SU-DHL-6 (cell line): ENCODE data around the gene AKAP11.

Experiments used
- H2AFZ ChIP-seq: fragments of 200-600 bp; sonication (generic); 2 replicates; pipeline ENCODE4 v1.6.1; 2014; ENCODE audit warnings: low read depth, mild to moderate bottlenecking, moderate library complexity, mixed read lengths, antibody characterized with exemption, low read length; ENCODE audit not compliant: severe bottlenecking
- H3F3A ChIP-seq: fragments of 200-600 bp; shearing (Covaris generic); 2 replicates; pipeline ENCODE4 v1.6.0; 2016; ENCODE audit warnings: antibody characterized with exemption, mild to moderate bottlenecking; ENCODE audit not compliant: insufficient read depth
- H3K27ac ChIP-seq: fragments of 200-600 bp; sonication (generic); 2 replicates; pipeline ENCODE4 v1.5.1; 2016; ENCODE audit warnings: low read depth, mild to moderate bottlenecking, low read length, moderate library complexity, mixed read lengths
- H3K27me3 ChIP-seq: fragments of 200-600 bp; sonication (generic), shearing (Covaris generic); 2 replicates; pipeline ENCODE4 v1.6.0; 2014; ENCODE audit warnings: mild to moderate bottlenecking, low read length
- H3K36me3 ChIP-seq: fragments of 200-600 bp; sonication (generic); 2 replicates; pipeline ENCODE4 v1.6.1; 2014; ENCODE audit warnings: mild to moderate bottlenecking, low read length, mixed read lengths
- H3K4me2 ChIP-seq: fragments of 300-600, 200-600 bp; shearing (Covaris generic), sonication (generic); 2 replicates; pipeline ENCODE4 v1.6.0; 2014; ENCODE audit warnings: low read length, low read depth, mild to moderate bottlenecking; ENCODE audit not compliant: poor library complexity, severe bottlenecking
- H3K4me3 ChIP-seq: fragments of 200-600 bp; sonication (generic); 2 replicates; pipeline ENCODE4 v1.5.1; 2014; ENCODE audit warnings: antibody characterized with exemption, low read length, mild to moderate bottlenecking, mixed read lengths; ENCODE audit not compliant: insufficient read depth, poor library complexity, severe bottlenecking
- H3K79me2 ChIP-seq: fragments of 200-600 bp; sonication (generic); 2 replicates; pipeline ENCODE4 v1.6.1; 2014; ENCODE audit warnings: mild to moderate bottlenecking, low read length, moderate library complexity; ENCODE audit not compliant: insufficient read depth
- H3K9ac ChIP-seq: fragments of 200-600 bp; sonication (generic); 2 replicates; pipeline ENCODE4 v1.7.0; 2014; ENCODE audit warnings: mild to moderate bottlenecking, low read length
- H3K9me2 ChIP-seq: fragments of 200-600 bp; sonication (generic); replicated peaks from 2 replicates; pipeline ENCODE4 v1.6.1; 2014; ENCODE audit warnings: low read length; ENCODE audit not compliant: insufficient read depth
- H3K9me3 ChIP-seq: fragments of 200-600 bp; sonication (generic); 2 replicates; pipeline ENCODE4 v1.6.1; 2014; ENCODE audit warnings: low read length, mixed read lengths; ENCODE audit not compliant: insufficient read depth
- H4K20me1 ChIP-seq: fragments of 200-600 bp; sonication (generic); 2 replicates; pipeline ENCODE4 v1.6.1; 2014; ENCODE audit warnings: low read depth, mild to moderate bottlenecking, antibody characterized with exemption, low read length, moderate library complexity, mixed read lengths
- EZH2phosphoT487 ChIP-seq: fragments of 200-600 bp; sonication (generic), shearing (Covaris generic); conservative IDR thresholded peaks from 2 replicates; pipeline ENCODE4 v1.6.1; 2018; ENCODE audit warnings: mild to moderate bottlenecking, antibody characterized with exemption, low read length, moderate library complexity, mixed read lengths
- TF ChIP-seq, protein P1 (sequence below): fragments of 200-600 bp; sonication (generic); IDR thresholded peaks from one replicate; pipeline ENCODE4 v1.5.1; 2017; ENCODE audit warnings: antibody characterized with exemption, mild to moderate bottlenecking, low read length, moderate library complexity; ENCODE audit not compliant: insufficient read depth, poor library complexity, severe bottlenecking

AKAP11 gene

DNA sequence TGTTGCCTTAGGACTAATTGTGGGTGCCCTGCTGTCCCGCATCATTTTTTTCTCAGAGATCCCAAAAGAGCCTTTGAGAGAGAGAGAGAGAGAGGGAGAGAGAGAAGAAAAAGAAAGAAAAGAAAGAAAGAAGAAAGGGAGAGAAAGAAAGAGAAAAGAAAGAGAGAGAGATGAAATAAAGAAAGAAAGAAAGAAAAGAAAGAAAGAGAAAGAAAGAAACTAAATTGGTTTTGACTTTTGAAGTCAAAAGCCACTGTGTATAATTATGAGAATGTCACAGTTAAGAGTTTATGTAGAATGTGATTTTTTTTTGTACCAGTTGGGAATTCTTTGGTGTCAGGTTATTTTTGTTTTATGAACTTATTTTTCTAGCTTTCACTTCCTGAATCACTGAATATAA is 43.4 kb upstream of the AKAP11 start:
- no peak overlapping the region for H3K4me2 ChIP-seq
- no peak overlapping the region for H3K27ac ChIP-seq
- H3K9ac ChIP-seq = no peak overlapping the region
- no peaks in the 10 kb centered on the region for H3K36me3 ChIP-seq
- no peaks in the 10 kb centered on the region for H3K9me3 ChIP-seq
- TF ChIP-seq, protein P1, sequence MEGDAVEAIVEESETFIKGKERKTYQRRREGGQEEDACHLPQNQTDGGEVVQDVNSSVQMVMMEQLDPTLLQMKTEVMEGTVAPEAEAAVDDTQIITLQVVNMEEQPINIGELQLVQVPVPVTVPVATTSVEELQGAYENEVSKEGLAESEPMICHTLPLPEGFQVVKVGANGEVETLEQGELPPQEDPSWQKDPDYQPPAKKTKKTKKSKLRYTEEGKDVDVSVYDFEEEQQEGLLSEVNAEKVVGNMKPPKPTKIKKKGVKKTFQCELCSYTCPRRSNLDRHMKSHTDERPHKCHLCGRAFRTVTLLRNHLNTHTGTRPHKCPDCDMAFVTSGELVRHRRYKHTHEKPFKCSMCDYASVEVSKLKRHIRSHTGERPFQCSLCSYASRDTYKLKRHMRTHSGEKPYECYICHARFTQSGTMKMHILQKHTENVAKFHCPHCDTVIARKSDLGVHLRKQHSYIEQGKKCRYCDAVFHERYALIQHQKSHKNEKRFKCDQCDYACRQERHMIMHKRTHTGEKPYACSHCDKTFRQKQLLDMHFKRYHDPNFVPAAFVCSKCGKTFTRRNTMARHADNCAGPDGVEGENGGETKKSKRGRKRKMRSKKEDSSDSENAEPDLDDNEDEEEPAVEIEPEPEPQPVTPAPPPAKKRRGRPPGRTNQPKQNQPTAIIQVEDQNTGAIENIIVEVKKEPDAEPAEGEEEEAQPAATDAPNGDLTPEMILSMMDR = no peak
- no peak for TF ChIP-seq EZH2phosphoT487
- no peaks in the 10 kb centered on the region for H3K27me3 ChIP-seq
- H3K79me2 ChIP-seq = no peaks in the 10 kb centered on the region
- H2AFZ ChIP-seq = no peak overlapping the region
- no peaks in the 10 kb centered on the region for H3K9me2 ChIP-seq
- H3K4me3 ChIP-seq = no peak overlapping the region
- no peaks in the 10 kb centered on the region; the same call in 1 of the 2 replicates for H3F3A ChIP-seq
- no peaks in the 10 kb centered on the region for H4K20me1 ChIP-seq

DNA sequence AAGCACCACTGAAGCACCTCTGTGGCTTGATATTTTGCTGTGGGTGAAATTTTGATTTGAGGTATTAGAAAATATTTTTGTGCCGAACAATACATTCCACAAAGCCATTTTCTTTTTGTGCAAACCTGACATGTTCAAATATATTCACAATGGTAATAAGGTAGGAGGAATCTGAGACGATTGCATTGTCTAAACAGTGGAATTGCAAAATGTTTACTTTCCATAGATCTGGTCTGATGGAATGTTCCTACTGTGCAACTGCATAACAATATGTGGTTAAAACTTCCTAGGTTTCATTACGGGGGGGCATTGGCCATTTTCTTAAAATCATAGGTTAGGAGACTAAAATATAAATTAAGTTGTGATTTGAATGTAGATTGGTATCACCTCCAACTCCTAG is 42.7 kb upstream of the AKAP11 start:
- Histone ChIP-seq H3K9me2 (no peaks in the 10 kb centered on the region), H3K36me3 (no peaks in the 10 kb centered on the region), H3K4me2 (no peak overlapping the region), H3K27ac (no peak overlapping the region), H3K27me3 (no peaks in the 10 kb centered on the region), H3K4me3 (no peak overlapping the region), H3K9me3 (no peaks in the 10 kb centered on the region), H3F3A (no peaks in the 10 kb centered on the region; the same call in 1 of the 2 replicates), H3K9ac (no peak overlapping the region), H3K79me2 (no peaks in the 10 kb centered on the region), H2AFZ (no peak overlapping the region), H4K20me1 (no peaks in the 10 kb centered on the region)
- TF ChIP-seq EZH2phosphoT487 = no peak
- TF ChIP-seq, protein P1 = no peak

DNA sequence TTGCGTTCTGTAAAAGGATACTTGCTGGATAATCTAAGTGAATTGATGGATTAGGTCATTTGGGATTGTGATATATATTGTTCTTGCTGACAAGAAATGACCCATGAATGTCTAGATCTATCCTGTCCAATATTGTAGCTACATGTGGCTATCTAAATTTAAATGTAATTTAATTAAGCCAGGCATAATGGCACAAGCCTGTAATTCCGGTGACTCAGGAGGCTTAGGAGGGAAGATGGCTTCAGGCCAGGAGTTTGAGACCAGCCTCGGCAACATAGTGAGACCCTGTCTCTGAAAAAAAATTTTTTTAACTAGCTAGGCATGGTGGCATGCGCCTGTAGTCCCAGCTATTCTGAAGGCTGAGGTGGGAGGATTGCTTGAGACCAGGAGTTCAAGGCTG is 39.3 kb upstream of the AKAP11 start:
- no peaks in the 10 kb centered on the region for H3K27me3 ChIP-seq
- no peaks in the 10 kb centered on the region for H3K9me3 ChIP-seq
- TF ChIP-seq EZH2phosphoT487 = no peak
- TF ChIP-seq, protein P1 = no peak
- H4K20me1 ChIP-seq = no peaks in the 10 kb centered on the region; the same call in 1 of the 2 replicates
- H3K79me2 ChIP-seq = no peaks in the 10 kb centered on the region
- H3K9ac ChIP-seq = no peak overlapping the region
- no peaks in the 10 kb centered on the region for H3K9me2 ChIP-seq
- H3K4me2 ChIP-seq = no peak overlapping the region
- no peak overlapping the region for H2AFZ ChIP-seq
- H3F3A ChIP-seq = no peaks in the 10 kb centered on the region; the same call in 1 of the 2 replicates
- no peak overlapping the region for H3K27ac ChIP-seq
- H3K36me3 ChIP-seq = no peaks in the 10 kb centered on the region
- no peak overlapping the region for H3K4me3 ChIP-seq
